Activated gamma-delta T cell treated with Interleukin-2 at 50 U/mL for 16 hours (primary cell): ENCODE data around the gene POU4F3.

ENCODE experiments used
- DNase-seq: peaks from one replicate; pipeline ENCODE4 v3.0.0-alpha.2; 2020

Gene POU4F3

DNA sequence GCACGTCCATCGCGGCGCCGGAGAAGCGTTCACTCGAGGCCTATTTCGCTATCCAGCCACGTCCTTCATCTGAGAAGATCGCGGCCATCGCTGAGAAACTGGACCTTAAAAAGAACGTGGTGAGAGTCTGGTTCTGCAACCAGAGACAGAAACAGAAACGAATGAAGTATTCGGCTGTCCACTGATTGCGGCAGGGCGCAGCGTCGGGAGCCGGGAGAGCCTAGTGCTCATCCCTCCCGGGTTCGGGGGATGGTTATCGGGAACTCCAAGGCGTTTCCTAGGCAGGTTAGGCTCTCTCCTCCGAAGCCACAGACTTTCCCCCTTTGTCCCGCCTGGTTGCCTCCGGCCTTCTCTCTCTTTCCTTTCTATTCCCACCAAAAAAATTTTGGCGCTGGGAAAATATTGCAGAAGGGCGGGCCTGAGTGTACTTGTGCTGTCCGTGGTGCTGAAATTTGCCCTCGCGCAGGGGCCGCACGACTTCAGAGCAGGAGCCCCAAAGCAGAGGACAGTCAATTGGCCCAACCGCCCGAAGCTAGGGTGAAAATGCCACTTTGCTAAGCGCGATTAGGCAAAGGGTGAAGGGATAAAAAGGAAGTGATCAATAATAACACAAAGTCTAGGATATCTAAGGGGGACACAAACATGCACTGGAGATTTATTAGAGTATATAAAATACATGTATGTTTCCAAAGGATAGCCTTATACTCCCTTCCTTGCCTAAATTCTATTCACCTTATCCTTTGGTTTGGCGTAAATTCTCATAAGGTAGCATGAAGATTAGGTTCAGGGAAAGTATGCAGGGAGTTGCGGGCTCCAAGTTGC, 1.8 kb downstream of the POU4F3 start:
- no peak for DNase-seq

DNA sequence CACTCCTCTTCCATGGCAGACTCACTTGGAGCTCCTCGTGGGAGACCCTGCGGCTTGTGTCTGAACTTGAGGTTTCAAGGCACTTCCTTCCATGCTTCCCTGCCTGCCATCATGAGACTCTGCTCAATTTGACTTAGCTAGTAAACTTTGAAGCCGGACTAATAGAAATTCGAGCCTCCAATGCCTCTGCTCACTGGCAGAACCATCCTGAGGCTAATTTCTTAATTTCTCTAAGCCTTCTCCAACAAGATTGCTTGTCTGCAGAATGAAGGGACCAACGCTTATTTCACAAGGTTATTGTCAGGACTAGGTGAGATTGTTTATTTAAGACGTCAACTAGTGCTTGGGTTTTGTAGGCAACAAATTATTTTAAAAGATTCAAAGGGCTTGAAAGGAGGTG, 3.2 kb downstream of the POU4F3 start:
- DNase-seq: no peak

DNA sequence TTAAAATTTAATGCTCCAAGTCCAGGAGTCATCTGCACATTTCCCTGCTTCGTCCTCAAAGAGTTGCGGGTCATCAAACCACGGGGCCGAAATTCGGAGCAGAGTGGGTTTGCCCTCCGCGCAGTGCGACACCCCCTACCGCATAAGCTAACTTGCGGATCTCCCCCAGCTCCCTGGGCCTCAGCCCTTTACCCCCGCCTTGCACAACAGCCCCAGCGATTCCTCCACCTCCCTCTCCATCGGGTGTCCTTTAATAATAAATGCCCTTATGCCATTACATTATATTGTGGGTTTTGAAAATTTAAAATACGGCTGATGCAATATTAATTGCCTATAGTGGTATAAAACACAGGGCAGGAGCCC, 3.9 kb downstream of the POU4F3 start:
- no peak for DNase-seq

DNA sequence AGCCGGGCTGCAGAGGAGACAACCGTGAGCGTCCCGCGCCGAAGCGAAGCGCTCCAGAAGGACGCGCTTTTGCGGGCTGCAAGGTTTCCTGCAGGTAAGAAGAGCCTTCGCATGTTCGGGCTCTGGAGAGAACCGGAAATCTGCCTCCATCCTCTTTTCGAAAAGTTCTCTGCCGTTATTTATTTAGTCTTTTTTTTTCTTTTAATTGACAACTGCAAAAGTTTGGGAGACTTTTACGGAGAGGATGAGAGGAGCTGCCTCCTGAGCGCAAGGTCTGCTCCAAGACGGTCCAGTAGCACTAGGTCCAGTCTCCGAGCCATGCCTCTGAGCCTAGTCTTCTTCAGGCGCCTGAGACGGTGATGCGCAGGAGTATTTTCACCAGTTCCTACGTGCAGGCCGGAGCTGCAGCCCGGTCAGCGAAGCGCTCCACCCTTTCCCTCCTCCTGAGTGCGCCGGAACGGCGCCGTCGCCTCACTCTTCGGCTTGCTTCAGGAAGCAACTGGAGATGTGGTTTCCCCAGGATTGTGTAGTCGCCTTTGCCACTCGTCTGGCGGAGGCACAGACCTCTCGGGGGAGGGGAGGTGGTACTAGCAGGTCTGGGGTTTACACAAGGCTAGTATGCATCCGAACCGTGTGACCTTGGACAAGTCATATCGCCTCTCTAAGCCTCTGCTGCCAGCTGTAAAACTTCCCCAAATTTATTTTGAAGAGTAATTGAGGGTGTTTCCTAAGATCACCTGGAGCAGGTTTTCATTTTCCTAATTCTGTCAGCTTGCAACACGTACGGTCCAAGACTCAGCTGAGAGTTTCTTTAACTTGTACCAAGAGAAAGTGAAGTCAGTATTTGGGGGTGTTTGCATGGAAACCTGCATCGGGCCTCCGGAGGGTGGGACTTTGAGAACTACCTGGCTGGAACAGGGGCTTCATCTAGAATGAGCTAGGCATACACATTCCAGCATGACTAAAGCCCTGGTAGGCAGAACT, 4.5 kb downstream of the POU4F3 start:
- no peak for DNase-seq

DNA sequence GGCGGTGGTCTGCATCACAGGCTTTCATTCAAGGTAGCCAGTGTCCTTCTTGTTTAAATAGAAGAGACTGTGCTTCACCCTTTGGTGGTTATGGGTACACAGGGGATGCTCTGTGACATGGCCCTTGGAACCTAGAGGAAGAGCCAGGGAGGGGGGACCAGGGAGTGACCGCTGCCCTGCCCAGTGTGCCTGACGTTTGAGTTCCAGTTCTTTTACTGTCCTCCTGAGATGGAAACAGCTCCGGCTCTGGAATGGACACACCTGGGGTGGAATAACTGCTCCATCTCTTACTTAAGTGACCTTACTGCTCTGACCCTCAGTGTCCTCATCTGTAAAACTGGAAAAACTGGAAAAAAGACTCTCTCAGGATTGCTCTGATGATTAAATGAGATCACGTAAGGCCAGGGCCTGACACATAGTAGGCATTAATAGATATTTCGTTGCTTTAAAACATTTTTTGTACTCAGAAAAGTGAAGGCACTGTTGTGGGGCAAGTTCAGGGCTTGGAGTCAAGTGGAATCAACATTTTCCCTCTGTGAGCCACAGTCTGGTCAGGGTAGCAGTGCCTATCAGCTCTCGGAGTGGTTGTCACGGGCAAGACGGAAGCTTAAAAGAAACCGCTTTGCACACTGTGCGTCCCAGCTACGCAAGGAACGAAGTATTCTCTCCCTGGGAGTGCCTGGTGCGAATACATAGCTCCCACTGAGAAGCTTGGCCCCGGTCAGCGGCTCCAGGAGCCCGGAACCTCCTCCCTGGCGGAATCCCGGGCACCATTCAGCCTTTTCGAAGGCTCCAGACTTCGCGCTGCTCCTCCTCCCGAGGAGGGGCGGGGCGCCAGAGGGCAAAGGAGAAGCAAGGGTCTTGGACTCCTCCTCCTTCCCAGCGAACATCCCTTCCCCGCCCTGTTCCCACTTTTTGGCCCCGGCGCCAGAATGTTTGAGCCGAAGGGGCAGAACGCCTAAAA, 5.8 kb downstream of the POU4F3 start:
- no peak for DNase-seq

DNA sequence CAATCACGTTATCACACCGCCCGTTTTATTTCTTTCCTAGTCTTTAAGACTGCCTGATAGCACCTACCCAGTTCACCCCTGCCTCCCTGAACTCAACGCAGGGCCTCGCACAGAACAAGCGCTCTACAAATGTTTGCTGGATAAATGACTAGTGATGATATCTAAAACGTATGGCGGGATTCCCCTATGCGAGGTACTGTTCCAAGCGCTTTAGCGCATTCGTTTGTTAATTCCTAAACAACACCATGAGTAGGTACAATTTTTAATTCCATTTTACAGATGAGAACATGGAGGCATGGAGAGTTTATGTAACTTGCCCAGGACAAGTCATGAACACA, 6.6 kb downstream of the POU4F3 start:
- no peak for DNase-seq

DNA sequence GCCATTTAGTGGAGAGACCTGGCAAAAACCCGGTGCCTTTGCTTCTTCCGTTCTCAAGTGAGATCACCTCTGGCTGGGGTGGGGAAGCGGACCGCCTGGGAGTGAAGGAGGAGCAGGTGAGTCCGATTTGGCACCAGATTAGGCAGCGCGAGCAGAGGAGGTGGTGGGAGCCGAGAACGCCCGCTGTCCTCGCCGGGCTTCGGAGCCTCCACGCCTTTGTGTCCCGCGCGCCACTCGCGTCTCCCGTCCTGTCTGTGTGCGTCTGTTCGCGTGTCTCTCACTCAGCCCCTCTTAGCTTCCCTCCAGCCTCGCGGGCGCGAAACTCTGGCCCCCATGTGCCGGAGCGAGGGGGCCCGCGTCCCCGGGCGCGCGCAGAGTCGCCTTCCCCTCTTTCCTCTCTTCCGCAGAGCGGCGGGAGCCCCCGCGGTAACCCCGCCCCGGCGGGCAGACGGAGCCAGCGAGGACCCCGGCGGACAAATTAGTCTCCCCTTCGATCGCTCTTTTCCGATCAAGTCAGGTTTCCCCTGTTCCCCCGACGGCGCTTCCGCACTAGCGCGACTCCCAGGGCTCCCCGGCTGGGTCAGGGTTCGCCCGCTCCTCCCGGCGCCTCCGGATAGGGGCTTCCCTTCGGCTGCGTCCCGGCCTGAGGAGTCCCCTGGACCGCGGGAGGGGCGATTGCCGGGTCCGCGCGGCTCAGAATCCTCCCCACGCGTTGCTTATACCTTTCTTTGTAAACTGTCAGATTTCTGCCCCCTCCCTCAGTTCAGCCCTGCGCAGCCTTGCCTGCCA, 7.1 kb downstream of the POU4F3 start:
- no peak for DNase-seq

DNA sequence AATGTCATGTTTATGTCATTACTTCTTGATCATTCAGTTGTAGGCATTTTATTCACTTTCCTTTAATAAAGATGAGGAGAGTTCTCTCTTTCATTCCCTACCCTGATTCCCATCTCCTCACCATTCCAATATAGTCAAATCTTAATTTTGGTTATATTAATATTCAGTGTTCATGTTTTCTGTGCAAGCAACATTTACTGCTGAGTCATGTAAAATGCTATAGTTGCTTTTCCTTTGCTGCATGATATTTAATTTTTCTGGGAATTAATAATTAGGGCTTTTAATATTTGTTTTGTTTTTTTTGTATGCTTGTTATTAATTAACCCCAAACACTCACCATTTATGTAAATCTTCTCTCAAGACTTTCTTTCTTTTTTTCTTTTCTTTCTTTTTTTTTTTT, 18.5 kb downstream of the POU4F3 start:
- DNase-seq: no peak

DNA sequence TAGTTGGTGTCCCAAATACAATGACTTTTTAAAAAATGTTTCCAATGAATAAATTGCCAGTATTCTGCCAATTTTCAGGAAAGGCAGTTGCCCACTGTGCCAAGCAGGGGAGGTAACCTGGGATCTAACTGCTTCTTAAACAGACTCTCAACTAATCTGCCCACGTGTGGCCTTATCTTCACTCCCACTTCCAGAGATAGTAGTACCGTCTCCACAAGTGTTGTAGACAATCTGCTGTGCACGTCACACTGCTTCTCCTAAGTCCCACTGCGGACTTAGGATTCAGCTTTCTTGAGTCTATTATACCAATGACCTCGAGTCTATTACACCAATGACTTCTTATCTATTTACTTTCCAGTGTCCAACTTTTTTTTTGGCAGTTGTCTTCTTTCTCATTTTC, 21.2 kb downstream of the POU4F3 start:
- no peak for DNase-seq

DNA sequence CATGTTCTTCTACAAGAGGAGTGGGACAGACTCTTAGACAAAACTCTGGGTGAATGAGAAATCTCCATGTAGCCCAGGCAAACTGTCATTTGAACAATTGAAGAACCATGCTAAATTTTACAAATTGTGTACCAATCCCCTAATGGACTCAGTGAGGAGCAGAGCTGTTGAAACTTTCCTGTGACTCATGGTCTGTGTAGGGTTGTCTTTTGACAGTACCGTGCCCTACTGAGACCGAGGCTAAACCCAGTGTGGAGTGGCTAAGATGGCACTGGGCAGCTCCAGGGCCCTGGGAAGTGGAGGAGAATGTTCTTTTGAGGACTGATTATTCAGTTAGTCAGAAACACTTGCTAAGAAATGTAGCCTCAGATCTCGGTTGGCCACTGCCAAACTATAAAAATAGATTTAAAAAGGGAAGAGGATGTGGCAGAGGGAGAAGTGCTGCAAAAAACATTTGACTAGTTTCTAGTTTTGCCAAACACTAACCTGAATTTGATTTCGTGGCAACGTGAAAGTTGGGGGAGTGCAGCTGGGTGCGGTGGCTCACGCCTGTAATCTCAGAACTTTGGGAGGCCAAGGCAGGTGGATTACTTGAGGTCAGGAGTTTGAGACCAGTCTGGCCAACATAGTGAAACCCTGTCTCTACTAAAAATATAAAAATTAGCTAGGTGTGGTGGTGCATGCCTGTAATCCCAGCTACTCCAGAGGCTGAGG, 24.7 kb downstream of the POU4F3 start:
- DNase-seq: no peak

DNA sequence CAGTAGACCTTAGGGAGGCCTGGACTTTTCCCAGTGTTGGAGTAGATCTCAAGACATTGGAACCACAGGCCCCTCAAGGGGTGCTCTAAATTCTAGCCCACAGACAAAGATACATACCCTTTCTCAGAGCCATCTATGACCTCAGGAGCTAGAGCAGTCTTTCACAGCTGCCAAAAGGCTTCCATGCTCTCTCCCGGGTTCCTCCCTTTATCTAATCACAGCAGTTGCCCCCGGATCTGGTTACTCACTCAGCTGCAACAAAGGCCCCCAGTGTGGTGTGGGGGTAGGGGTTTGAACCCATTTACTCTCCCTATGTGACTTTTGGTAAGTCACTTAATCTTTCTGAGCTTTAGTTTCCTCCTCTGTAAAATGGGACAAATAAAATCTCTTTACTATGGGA, 27.0 kb downstream of the POU4F3 start:
- no peak for DNase-seq

DNA sequence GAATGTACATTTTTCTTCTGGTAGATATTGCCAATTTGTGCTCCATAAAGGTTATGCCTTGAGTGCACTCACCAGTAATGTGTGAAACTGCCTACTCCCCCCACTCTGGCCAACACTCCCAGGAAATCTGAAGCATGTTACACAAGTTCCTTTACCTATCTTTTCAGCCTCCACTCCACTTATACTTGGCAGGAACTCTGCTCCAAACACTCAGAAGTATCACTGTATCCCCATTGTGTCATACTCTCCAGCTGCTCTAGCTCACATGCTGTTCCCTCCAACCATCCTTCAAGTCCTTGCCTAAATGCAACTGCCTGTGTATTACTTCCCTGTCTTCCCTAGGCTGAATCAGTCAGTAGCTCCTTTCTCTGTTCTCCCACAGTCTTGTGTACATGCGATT, 28.3 kb downstream of the POU4F3 start:
- no peak for DNase-seq

DNA sequence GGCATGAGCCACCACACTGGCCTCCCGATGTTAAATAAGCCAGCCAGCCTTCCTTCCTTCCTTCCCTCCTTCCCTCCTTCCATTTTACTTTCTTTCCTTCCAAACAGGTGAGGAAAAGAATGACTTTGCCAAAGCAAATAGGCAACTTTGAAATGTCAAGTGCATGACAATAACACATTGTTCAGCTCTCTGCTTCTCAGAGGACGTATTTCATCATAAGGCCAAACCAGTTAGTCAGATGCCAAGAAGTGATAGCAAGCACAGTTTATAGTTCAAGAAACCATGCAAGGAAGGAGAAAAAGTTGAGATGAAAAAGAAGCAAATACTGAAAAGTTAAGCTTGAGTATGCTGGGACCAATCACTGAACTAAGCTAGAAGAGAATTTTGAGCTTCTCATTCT, 29.5 kb downstream of the POU4F3 start:
- no peak for DNase-seq

DNA sequence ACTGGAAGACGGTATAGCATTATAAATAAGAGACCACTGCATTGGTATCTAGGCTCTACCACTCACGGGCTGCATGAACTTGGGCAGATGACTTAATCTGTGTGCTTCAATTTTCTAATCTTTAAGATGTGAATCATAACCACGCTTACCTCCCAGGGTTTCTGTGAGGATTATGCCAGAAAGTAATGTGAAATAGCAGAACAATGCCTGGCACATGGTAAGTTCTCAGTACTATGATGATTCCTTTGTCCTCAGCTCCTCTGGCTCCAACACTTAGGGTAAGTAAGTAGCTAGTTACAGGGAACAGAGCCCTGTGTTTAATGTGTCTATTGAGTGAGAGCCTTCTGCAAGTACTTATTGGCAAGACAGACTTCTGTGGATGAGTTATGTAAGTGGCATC, 31.1 kb downstream of the POU4F3 start:
- DNase-seq: no peak

DNA sequence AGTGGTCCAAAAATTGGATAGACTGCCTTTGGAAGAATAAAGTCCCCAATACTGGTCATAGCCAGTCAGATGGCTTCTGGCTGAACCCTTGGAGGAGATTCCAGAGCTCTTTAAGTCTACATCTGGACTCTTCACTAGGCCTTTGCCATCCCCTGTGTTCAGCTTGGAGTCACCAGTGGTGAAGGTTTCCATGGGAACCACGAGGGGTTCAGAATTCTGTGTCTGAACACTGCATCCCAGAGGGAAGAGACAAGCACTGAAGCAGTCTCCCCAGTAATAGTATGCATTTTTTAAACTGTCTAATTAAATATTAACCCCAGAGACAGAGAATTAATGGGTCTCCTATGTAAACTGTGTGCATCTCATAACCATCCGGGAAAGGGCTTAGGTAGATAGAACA, 38.2 kb downstream of the POU4F3 start:
- no peak for DNase-seq

DNA sequence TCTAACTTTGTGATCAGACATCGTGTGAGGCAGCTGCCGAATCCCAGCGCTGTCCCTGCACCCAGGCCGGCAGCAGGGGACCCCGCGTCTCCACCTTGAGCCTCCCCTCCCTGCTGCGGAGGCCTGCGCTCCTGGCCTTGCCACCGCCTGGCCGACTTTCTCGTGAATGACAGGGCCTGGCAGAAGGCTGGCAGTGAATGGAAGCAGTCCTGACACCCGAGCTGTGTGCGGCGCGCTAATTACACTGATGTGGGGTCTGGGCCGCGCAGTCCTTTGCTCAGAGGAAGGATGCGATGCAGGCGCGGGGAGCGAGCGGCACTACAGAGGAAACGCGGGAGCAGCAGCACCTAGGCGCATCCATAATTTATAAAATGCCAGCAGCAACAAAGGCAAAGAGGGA, 40.3 kb downstream of the POU4F3 start:
- DNase-seq: no peak

DNA sequence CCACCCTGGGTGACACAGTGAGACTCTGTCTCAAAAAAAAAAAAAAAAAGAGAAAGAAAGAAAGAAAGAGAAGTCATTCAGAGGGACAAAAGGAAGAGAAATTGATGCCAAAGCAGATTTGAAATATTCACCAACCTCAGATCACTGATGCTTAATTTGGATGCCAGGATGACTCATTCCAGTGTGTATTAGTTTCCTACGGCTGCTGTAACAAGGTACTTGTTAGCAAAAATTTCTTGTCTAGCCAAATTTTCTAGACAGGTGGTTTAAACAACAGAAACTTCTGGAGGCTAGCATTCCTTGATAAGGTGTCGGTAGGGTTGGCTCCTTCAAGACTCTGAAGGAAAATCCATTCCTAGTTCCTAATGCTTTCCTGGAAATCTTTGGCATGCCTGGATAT, 42.1 kb downstream of the POU4F3 start:
- DNase-seq: no peak

DNA sequence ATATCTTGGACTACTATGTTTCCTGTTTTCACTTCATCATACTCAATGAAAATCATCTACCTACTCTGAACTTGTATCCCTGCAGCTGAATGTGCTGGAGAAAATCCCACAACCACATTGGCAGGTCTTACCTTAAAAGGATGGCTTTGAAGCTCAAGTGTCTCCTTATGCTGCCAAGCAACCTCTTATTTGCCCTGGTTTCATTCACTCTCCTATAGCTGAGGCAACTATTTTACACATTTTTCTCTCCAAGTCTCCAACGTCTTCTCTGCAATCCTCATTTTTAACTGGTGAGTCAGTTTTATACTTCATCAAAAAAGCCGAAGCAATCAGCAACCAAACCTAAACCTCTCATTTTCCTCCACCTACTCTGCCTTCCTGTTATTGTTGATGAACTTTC, 49.7 kb downstream of the POU4F3 start:
- DNase-seq: no peak

DNA sequence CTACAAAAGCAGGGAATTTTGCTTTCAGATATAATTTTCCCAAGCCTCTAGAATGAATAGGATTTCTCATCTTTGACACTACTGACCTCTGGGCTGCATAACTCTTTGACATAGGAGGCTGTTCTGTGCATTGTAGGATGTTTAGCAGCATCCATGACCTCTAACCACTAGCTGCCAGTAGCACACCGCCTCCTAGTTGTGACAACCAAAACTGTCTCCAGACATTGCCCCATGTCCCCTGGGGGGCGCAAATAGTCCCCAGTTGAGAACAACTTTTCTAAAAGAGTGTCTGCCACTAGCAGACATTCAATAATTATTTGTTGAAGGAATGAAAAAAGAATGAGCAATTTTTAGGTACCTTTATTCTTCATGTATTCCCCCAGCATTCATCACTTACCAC, 51.8 kb downstream of the POU4F3 start:
- DNase-seq: no peak
